HCT116 (cell line): ENCODE measurements around the gene LRP1B.

Experiments
- ATF3 ChIP-seq: IDR thresholded peaks from 2 replicates; pipeline ENCODE4 v1.6.1; 2012
- CTCF ChIP-seq, 3 experiments: fragments of 200-600 bp in 1 of 3; sonication (generic) in 1 of 3; IDR thresholded peaks in 2 of 3; conservative IDR thresholded peaks in 1 of 3; 2 replicates each; pipeline ENCODE4 v1.5.1; 2012 to 2017; ENCODE audit warnings: low read depth in 2 of 3, low read length in 2 of 3, antibody characterized with exemption in 1 of 3, borderline replicate concordance in 1 of 3, control low read depth in 1 of 3, mild to moderate bottlenecking in 1 of 3, mixed read lengths in 1 of 3, mixed run types in 1 of 3, moderate library complexity in 1 of 3; ENCODE audit not compliant: insufficient read depth in 1 of 3
- EZH2 ChIP-seq: fragments of 200-600 bp; sonication (generic); IDR thresholded peaks from 2 replicates; pipeline ENCODE4 v1.6.1; 2017; ENCODE audit warnings: antibody characterized with exemption, mixed run types
- POLR2A ChIP-seq: IDR thresholded peaks from 2 replicates; pipeline ENCODE4 v1.7.0; 2011; ENCODE audit warnings: borderline replicate concordance; ENCODE audit not compliant: insufficient read depth, insufficient read length; ENCODE audit errors: extremely low read depth
- RAD21 ChIP-seq: IDR thresholded peaks from 2 replicates; pipeline ENCODE4 v1.6.1; 2012; ENCODE audit warnings: low read depth, mild to moderate bottlenecking
- SP1 ChIP-seq: IDR thresholded peaks from 2 replicates; pipeline ENCODE4 v1.6.1; 2012; ENCODE audit warnings: low read depth
- ZNF274 ChIP-seq: fragments of 200-500 bp; sonication (Bioruptor generic); IDR thresholded peaks from 2 replicates; pipeline ENCODE4 v1.6.1; 2014; ENCODE audit warnings: mild to moderate bottlenecking, low read depth, low read length, inconsistent platforms

- TF ChIP-seq CTCF (IDR thresholded peaks at IDR 0.05 in 2 of 3, conservative IDR thresholded peaks at IDR 0.05 in 1 of 3; ENCODE audit: borderline replicate concordance in 1 of 3, insufficient read depth in 1 of 3, low read depth in 2 of 3, low read length in 2 of 3) (no peak), EZH2 (no peak), RAD21 (no peak), POLR2A (no peak), SP1 (no peak), ATF3 (no peak), ZNF274 (no peak)
Observed at GRCh38 chr2:142048581-142048980, 82.2 kb downstream of the LRP1B start.
